WERI-Rb-1 (cell line): Measurements from ENCODE around the gene CHAT.

Experiments used
- DNase-seq: peaks from one replicate; pipeline ENCODE4 v3.0.0-alpha.2; 2020
- H3K27ac ChIP-seq: fragments of 250-450 bp; sonication (Bioruptor Pico); 2 replicates; pipeline ENCODE4 v1.5.1; 2020; ENCODE audit warnings: mild to moderate bottlenecking, moderate library complexity
- H3K27me3 ChIP-seq: fragments of 250-450 bp; sonication (Bioruptor Pico); 2 replicates; pipeline ENCODE4 v1.5.1; 2021; ENCODE audit warnings: mild to moderate bottlenecking, low read depth, moderate library complexity; ENCODE audit not compliant: insufficient read depth, severe bottlenecking
- H3K36me3 ChIP-seq: fragments of 250-450 bp; sonication (Bioruptor Pico); 2 replicates; pipeline ENCODE4 v1.5.1; 2020; ENCODE audit warnings: mild to moderate bottlenecking, moderate library complexity
- H3K4me3 ChIP-seq: 2 replicates; pipeline ENCODE4 v1.5.1; 2011; ENCODE audit warnings: low read depth, mild to moderate bottlenecking, control low read depth, low read length
- H3K9me3 ChIP-seq: fragments of 250-450 bp; sonication (Bioruptor Pico); 2 replicates; pipeline ENCODE4 v1.5.1; 2021; ENCODE audit warnings: mild to moderate bottlenecking, moderate library complexity; ENCODE audit not compliant: severe bottlenecking
- CTCF ChIP-seq: IDR thresholded peaks from 2 replicates; pipeline ENCODE4 v1.5.1; 2011; ENCODE audit warnings: low read depth, mild to moderate bottlenecking, control low read depth, inconsistent platforms, low read length

Gene CHAT

GRCh38 chr10:49709934-49710333, 96.1 kb downstream of the CHAT start:
- TF ChIP-seq CTCF: no peak
- no peaks in the 10 kb centered on the region for H3K9me3 ChIP-seq
- H3K36me3 ChIP-seq: no peaks in the 10 kb centered on the region
- H3K27ac ChIP-seq: no peak overlapping the region
- no peaks in the 10 kb centered on the region for H3K27me3 ChIP-seq
- DNase-seq: no peak
- H3K4me3 ChIP-seq: no peak overlapping the region

- no peak for TF ChIP-seq CTCF
- H3K27ac ChIP-seq: no peak overlapping the region
- H3K4me3 ChIP-seq: no peak overlapping the region
- DNase-seq: no peak
- H3K36me3 ChIP-seq: no peaks in the 10 kb centered on the region
- H3K9me3 ChIP-seq: no peaks in the 10 kb centered on the region
- no peaks in the 10 kb centered on the region for H3K27me3 ChIP-seq
These were observed 97.1 kb downstream of the CHAT start for GRCh38 chr10:49710966-49711365.

- TF ChIP-seq CTCF: no peak
- no peak overlapping the region for H3K4me3 ChIP-seq
- no peak for DNase-seq
- no peaks in the 10 kb centered on the region for H3K36me3 ChIP-seq
- H3K27ac ChIP-seq: no peak overlapping the region
- H3K27me3 ChIP-seq: no peaks in the 10 kb centered on the region
- H3K9me3 ChIP-seq: no peaks in the 10 kb centered on the region
These were observed 97.6 kb downstream of the CHAT start for GRCh38 chr10:49711481-49711880.

- no peaks in the 10 kb centered on the region for H3K27me3 ChIP-seq
- H3K9me3 ChIP-seq: no peaks in the 10 kb centered on the region
- DNase-seq: no peak
- TF ChIP-seq CTCF: no peak
- H3K4me3 ChIP-seq: no peak overlapping the region
- H3K36me3 ChIP-seq: no peaks in the 10 kb centered on the region
- no peak overlapping the region for H3K27ac ChIP-seq
These were observed 99.4 kb downstream of the CHAT start for GRCh38 chr10:49713266-49713665.
